Fibroblast of gingiva (primary cell): ENCODE measurements around the gene EGR1.

ENCODE experiments used
- DNase-seq: peaks from one replicate; pipeline ENCODE4 v3.0.0-alpha.2; 2011; ENCODE audit warnings: low read depth

EGR1 gene

DNA sequence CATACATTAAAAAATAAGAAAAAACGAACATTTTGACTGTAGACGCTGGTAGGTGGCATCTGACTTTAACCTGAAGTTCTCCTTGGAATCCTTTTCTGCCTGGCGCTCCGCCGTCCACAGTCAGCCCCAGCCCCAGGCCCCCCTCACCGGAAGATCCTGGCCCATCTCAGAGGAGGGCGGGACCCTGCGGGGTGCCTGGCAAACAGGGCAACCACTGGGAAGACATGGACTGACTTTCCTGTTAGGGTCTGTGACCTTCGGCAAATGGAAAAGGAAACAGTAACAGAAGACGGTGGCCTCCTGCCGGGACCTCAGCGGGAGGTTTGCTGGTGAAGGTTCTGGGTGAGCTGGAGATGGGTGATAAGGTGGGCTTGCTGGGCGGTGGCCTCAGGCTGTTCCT, 11.7 kb upstream of the EGR1 start:
- no peak for DNase-seq

DNA sequence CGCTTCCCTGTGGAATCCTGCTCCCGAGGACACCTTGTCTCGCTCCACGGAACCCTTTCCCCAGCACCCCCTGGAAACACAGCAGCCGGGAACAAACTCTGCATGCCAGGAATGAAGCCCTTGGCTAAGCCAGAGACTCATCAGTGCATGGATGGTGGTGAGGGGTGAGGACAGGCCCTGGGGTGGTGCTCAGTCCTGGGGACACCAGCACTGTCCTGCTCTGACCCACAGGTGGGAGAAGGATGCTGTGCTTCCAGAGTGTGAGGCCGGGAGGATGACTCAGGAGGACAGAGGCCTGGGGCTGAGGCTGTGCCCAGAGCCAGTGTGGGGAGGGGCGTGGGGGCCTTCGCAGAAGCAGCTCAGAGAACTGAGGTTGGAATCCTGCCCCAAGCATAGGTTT, 11.2 kb upstream of the EGR1 start:
- no peak for DNase-seq

DNA sequence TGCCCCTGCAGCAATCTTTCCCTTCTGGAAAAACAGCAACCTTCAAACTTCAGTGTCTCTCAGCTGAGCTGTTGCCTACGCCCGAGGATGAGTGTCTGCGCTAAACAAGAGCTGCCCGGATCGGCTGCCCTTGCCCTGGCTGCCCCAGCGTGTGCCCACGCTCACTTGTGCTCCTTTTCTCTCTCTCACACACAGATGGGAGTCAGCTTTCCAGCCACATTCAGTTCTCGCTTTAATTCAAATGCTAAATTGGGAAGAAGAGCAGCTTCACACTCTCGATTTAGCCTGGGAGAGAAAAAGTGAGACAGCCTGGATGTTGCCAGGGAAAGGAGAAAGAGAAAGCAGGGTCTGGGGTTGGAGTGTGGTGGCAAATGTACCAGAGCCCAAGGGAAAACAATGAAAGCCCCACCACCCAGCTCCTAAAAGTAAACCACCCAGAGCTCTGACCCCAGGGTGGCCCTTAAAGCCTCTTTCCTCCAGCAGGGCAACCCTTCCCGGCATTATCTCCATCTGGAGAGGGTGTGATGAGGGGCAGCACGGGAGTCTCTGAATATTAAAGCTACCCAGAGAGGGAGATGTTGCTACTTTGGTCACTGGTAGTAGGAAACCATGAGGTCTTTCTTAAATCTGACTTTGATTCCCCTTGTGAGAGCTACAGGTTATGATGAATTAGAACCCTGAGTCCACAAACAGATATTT, 9.9 kb upstream of the EGR1 start:
- DNase-seq: no peak

DNA sequence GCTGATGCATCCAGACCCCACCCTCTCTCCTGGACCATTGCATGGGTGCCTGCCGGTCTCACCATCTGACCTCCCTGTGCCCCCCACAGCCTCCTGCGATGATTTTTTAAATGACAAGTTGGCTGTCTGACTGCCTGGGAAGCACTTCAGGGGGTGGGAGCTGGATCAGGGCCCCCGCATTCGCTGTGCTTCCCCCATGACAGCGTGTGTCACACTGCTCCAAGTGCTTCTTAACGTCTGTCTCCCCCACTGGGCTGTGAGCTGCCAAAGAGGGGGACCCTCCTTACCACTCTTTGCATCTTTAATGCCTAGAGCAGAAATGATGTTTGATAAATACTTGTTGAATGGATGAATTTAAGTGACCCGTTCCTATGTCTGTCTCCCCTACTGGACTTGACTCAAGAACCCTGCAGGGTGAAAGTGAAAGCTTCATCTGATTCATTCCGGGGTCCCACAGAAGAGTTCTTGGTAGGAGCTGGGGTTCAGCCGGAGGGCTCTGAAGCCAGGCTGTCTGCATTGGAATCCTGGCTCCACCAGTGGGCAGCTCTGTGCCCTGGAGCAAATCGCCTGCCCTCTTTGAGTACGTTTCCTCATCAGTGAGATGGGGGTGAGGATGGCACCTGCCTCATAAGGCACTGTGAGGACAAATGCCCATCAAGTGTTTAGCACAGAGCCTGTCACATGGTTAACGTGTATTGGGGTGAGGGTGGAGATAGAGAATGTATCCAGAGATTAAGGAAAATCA, 7.6 kb upstream of the EGR1 start:
- no peak for DNase-seq

DNA sequence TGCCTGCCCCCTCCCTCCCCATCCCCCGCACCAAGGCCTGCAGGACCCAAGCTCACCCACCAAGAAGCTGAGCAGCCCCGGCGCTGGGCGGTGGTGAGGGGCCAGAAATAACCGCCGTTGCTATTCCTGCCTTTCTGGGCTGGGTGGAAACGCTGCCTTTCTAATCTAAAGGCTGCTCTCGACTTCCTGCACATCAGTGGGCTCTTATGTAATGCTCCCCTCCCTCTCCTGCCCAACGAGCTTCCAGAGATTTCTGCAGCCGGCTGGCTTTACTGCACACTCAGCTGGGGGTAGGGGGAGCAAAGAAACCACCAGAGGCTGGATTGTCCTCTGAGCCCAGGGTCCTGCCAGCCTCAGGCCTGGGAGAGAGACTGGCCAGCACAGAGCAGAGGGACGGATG, 6.9 kb upstream of the EGR1 start:
- DNase-seq: no peak

DNA sequence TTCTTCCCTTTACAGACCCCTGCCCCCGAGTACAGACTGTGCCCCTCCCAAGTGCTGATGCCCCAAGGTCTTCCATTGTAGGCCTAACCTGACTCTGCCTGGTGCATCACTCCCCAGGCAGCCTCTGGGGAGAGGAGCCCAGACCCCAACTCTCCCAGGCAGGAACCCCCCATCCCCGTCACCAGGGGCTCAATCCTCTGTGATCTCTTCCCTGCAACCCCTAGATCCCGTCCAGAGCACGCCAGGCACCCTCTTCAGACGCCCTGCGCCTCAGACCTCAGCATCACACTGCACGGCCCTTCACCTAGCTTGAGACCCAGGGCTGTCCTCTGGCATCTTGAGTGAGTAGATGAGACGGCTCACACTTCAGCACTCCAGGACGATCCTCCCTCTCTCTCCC, 6.4 kb upstream of the EGR1 start:
- no peak for DNase-seq

DNA sequence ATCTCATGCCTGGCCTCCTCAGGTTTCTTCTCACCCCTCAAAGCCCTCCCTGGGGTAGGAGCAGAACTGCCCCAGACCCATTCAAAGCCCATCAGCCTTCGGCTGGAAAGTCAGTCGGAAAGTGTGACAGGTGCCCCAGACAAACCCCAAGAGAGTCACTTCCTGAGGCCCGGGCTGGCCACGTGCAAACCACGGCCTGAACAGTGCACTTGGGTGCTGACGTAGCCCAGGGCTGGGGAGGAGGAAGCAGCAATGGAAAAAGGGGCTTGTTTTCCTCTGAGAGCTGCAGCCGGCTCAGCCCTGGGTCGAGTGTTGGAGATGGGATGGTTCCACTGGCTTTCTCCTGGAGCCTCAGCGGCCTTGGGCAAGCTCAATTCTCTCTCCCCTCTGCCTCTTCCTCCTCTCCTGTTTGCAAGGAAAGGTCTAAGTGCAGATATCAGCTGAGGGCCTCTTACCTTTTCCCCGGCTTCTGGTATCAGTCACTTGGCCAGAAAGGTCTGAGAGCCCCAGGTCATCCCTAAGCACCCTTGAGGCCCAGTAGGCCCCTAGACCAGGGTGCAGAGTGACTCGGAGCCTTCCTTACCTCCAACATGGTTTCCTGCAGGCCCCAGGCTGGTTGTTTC, 5.9 kb upstream of the EGR1 start:
- no peak for DNase-seq

DNA sequence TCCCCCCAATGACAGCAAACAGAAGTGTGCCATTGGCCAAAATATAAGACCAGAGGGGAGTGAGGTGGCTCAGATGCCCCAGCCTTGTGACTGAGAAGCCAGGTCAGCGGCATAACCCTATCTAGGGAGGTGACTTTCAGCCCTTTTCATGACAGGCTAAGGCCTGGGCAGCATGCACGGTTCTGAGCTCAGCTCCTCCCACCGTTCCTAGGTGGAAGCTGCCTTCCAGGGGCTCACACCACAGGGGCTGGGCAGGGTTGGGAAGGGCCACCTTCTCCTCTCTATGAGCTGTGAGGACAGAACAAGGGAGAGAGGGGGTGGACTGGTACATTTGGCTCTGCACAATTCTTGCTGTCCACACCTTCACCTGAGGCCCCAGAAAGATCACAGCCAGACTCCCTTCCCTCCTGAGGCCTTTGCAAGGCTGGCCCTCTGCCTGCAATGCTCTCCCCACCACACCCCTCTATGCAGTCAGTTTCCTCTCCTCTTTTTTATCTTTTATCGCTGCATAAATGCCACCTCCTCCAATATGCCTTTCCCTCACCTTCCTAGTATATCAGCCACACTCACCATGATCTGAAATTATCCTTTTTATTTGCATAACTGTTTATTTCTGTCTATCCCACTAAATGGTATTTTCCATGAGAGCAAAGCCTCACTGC, 5.1 kb upstream of the EGR1 start:
- no peak for DNase-seq

DNA sequence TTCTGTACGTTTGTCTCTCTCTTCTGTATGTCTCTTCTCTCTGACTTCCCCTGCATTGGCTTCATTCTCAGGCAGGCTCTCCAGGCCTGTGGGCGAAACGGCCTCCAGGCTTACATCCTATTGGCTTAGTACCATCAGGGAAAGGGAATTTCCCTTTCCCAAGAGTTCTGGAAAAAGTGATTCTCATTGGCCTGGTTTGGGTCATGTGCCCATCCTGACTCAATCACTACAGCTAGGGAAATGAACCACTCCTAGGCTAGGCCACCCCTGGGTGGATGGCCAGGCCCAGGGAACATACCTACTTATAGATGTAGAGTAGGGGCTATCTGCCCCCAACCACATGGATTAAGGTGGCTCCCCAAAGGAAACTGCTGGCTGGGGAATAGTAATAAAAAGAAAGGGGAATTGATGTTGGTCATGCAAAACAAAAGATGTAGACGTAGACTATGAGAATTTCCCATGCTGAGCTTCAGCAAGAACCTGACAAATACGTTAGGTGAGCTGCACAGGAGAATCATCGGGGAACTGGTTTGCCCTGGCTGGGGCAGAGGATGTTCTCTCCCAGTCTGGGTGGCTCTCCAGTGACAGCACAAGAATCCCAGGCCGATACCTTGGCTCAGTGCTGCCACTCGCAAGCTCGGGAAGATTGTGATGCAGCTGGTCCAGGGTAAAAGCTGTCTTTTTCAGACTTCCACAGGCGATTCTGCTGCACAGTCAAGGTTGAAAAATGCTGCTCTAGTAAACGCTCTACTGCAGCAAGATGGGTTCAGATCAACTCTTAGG, 3.7 kb upstream of the EGR1 start:
- DNase-seq: peak; percentile 70

DNA sequence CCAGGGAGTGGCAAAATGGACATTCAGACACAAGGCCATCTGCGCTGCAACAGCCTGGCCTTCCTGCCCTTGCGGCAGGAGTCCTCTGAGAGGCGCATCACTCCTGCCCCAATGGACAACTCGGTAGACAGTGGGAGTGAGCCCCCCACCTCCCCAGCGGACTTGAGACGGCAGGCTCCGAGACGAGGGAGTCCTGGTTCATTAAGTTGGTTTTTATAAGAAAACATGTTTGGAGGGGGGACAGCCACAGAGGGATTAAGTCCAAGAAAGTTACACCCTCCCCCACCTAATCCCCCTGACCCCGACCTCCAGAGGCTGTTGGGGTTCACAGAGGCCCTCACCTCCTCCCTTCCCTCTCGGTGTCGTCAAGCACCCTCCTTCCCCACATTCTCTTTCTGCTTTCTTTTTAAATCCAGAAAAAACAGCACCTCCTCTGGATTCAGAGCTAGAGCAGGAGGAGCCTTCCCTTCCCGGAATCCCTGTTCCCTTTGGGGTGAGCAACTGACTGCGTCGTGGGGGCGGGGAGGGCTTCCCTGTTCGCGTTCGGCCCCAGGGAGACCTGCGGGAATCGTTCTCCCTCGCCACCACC, 1.8 kb upstream of the EGR1 start:
- DNase-seq: peak; percentile 46

DNA sequence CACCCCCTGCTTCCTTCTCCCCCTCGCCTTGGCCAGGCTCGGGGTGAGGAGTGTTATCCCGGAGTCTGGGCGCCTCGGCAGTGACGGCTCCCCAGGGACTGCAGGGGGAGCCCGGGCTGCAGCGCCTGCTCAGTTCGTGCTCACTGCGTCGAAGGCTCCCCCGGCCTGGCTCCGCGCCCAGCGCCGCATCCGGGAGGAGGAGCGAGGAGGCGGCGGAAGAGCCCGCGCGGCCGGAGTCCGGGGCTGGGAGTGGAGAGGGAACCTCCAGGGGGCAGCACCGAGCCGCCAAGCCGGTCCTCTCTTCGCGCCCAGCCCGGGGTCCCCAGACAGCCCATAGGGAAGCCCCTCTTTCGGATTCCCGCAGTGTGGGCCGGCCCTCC, 1.3 kb upstream of the EGR1 start:
- DNase-seq: peak; percentile 95

DNA sequence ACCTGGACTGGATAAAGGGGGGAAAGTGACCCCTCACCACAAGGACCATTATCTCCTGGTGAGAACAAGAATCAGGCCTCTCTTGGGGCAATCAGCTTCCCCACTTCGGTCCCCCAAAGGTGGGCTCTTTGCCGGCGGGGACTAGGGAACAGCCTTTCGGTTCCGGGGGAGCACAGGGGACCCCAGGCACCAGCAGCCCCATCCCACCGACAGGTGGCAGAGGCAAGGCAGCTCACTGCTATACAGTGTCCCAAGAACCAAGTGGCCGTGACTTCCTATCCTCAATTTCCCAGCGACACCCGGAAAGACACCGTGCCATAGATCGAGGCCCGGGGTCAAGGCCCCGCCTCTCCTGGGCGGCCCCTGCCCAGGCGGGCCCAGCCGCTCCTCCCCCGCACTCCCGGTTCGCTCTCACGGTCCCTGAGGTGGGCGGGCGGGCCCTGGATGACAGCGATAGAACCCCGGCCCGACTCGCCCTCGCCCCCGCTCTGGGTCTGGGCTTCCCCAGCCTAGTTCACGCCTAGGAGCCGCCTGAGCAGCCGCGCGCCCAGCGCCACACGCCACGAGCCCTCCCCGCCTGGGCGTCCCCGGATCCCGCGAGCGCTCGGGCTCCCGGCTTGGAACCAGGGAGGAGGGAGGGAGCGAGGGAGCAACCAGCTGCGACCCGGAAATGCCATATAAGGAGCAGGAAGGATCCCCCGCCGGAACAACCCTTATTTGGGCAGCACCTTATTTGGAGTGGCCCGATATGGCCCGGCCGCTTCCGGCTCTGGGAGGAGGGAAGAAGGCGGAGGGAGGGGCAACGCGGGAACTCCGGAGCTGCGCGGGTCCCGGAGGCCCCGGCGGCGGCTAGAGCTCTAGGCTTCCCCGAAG, 655 bp upstream of the EGR1 start:
- peak; percentile 99 for DNase-seq

DNA sequence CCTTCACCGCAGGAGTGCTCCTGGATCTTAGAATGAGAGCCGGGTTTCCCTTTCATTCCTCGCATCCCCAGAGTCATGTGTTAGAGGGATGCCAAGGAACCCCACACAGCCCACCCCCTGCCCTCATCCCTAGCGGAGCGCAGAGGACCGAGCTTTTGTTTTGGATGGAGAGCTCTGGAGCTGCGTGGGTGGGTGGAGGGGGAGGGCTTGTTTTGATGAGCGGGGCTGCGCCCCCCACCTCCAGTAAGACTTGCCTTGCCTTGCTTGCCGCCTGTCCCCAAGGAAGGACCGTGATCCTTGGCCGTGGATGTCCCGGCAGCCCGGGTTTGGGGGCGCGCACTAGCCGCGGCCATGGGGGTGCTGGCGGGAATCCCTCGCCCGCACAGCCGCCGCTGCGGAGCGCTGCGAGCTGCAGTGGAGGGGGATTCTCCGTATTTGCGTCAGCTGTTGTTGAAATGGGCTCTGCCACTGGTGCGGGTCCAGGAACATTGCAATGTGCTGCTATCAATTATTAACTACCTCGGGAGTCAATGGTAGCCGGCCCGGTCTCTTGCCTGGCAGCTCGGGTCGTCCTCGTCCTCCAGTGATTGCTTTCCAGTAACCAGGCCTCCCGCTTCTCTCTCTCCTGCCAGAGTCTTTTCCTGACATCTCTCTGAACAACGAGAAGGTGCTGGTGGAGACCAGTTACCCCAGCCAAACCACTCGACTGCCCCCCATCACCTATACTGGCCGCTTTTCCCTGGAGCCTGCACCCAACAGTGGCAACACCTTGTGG, 1.0 kb downstream of the EGR1 start:
- DNase-seq: peak; percentile 61

DNA sequence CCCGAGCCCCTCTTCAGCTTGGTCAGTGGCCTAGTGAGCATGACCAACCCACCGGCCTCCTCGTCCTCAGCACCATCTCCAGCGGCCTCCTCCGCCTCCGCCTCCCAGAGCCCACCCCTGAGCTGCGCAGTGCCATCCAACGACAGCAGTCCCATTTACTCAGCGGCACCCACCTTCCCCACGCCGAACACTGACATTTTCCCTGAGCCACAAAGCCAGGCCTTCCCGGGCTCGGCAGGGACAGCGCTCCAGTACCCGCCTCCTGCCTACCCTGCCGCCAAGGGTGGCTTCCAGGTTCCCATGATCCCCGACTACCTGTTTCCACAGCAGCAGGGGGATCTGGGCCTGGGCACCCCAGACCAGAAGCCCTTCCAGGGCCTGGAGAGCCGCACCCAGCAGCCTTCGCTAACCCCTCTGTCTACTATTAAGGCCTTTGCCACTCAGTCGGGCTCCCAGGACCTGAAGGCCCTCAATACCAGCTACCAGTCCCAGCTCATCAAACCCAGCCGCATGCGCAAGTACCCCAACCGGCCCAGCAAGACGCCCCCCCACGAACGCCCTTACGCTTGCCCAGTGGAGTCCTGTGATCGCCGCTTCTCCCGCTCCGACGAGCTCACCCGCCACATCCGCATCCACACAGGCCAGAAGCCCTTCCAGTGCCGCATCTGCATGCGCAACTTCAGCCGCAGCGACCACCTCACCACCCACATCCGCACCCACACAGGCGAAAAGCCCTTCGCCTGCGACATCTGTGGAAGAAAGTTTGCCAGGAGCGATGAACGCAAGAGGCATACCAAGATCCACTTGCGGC, 1.8 kb downstream of the EGR1 start:
- peak; percentile 80 for DNase-seq

DNA sequence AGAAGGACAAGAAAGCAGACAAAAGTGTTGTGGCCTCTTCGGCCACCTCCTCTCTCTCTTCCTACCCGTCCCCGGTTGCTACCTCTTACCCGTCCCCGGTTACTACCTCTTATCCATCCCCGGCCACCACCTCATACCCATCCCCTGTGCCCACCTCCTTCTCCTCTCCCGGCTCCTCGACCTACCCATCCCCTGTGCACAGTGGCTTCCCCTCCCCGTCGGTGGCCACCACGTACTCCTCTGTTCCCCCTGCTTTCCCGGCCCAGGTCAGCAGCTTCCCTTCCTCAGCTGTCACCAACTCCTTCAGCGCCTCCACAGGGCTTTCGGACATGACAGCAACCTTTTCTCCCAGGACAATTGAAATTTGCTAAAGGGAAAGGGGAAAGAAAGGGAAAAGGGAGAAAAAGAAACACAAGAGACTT, 2.4 kb downstream of the EGR1 start:
- no peak for DNase-seq

DNA sequence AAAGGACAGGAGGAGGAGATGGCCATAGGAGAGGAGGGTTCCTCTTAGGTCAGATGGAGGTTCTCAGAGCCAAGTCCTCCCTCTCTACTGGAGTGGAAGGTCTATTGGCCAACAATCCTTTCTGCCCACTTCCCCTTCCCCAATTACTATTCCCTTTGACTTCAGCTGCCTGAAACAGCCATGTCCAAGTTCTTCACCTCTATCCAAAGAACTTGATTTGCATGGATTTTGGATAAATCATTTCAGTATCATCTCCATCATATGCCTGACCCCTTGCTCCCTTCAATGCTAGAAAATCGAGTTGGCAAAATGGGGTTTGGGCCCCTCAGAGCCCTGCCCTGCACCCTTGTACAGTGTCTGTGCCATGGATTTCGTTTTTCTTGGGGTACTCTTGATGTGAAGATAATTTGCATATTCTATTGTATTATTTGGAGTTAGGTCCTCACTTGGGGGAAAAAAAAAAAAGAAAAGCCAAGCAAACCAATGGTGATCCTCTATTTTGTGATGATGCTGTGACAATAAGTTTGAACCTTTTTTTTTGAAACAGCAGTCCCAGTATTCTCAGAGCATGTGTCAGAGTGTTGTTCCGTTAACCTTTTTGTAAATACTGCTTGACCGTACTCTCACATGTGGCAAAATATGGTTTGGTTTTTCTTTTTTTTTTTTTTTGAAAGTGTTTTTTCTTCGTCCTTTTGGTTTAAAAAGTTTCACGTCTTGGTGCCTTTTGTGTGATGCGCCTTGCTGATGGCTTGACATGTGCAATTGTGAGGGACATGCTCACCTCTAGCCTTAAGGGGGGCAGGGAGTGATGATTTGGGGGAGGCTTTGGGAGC, 3.1 kb downstream of the EGR1 start:
- DNase-seq: peak; percentile 75

DNA sequence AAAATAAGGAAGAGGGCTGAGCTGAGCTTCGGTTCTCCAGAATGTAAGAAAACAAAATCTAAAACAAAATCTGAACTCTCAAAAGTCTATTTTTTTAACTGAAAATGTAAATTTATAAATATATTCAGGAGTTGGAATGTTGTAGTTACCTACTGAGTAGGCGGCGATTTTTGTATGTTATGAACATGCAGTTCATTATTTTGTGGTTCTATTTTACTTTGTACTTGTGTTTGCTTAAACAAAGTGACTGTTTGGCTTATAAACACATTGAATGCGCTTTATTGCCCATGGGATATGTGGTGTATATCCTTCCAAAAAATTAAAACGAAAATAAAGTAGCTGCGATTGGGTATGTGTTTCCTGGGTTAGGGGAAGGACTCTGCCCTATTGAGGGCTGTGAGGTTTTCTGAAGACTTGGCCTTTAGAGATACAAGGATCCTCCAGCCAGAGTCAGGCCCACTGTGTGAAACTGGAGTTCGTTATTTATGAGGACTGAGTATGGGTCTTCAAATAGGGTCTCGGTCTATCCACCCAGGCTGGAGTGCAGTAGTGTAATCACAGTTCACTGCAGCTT, 3.8 kb downstream of the EGR1 start:
- DNase-seq: no peak
